Uterus (tissue), 2 donors: ENCODE results near the gene BRAF.

Source experiments
- CTCF ChIP-seq, 4 experiments: fragments of 200-600 bp in 2 of 4; fragments of 450-650 bp in 2 of 4; sonication (generic) in 2 of 4; IDR thresholded peaks; one replicate each; pipeline ENCODE4 v1.5.1; 2016 to 2019; ENCODE audit warnings: antibody characterized with exemption in 4 of 4, mild to moderate bottlenecking in 2 of 4, moderate library complexity in 1 of 4
- POLR2A ChIP-seq, 2 donors: fragments of 450-650 bp; IDR thresholded peaks; one replicate each; pipeline ENCODE4 v1.6.1; 2016; ENCODE audit warnings: antibody characterized with exemption in 2 of 2, mild to moderate bottlenecking in 1 of 2, moderate library complexity in 1 of 2

GRCh38 chr7:140696024-140696679 is 228.6 kb downstream of the BRAF start:
- no peak for TF ChIP-seq POLR2A (IDR thresholded peaks at IDR 0.05)
- TF ChIP-seq CTCF (IDR thresholded peaks at IDR 0.05), result no peak
